ENCODE data around the gene CORO1A. TPM values are rescaled to one million over a fixed set of nuclear protein-coding genes. Genes with fewer than 3 reads are reported as not detected.
"Not testable (repeated sequence)": the region's sequence is repeated elsewhere in the genome, so short reads cannot be mapped to it uniquely, and the experiment has no call there.

Gene CORO1A
- polyA plus RNA-seq, 1 donor from 2014 or later: 1,353 TPM

DNA sequence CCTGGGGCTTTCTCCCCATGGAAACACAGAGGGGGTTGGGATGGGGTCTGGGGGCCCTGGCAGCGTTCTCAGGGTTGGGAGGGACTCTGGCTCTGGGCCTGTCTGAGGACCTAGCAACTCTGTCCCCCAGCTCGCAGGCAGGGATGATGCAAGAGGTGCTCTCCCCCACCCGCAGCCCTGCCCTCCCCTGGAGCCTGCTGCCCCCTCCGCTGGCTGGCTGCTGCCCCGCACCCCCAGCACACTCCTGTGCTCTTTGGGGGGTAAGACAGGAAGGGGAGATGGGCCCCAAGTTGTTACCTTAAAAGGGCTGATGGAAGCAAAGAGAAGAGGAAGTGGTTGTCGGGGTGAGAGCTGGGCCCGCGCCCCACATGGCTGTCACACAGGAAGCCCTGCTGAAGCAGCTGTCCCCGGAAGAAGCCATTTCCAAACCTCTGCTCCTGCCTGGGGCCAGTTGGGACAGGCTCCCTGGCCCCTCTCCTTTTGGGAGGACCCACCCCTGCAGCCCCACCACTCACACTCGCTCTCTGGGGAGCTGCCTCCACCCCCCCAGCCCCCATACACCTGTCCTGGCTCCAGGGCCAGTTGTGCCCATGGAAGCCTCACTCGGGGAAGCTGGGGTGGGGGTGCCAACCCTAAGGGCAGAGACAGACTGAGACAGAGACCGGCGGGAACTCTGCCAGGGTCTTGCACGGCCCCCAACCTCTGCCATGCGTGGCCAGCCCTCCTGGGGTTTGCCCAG lies 2.5 kb downstream of the CORO1A start:
- H3K4me3 Mint-ChIP-seq: peak overlapping the region; percentile 97 to 99 (median 99)
- H3K4me1 Mint-ChIP-seq: peaks cover 19 to 22% (median 19%) of the 10 kb centered on the region in 3 donors
- no peaks in the 10 kb centered on the region for H3K9me3 Mint-ChIP-seq
- H3K27me3 Mint-ChIP-seq: no peaks in the 10 kb centered on the region
- H3K27ac Mint-ChIP-seq: peak overlapping the region; percentile 97 to 99 (median 98)
- H3K36me3 Mint-ChIP-seq: peaks cover 15% of the 10 kb centered on the region

- H3K4me1 Mint-ChIP-seq: peaks cover 17 to 22% (median 19%) of the 10 kb centered on the region in 3 donors
- H3K9me3 Mint-ChIP-seq: no peaks in the 10 kb centered on the region
- peak overlapping the region; percentile 97 to 99 (median 98) for H3K27ac Mint-ChIP-seq
- H3K4me3 Mint-ChIP-seq: peak overlapping the region; percentile 97 to 99 (median 99)
- peaks cover 15% of the 10 kb centered on the region for H3K36me3 Mint-ChIP-seq
- no peaks in the 10 kb centered on the region for H3K27me3 Mint-ChIP-seq
Measured at GRCh38 chr16:30186444-30186781, 3.0 kb downstream of the CORO1A start.

DNA sequence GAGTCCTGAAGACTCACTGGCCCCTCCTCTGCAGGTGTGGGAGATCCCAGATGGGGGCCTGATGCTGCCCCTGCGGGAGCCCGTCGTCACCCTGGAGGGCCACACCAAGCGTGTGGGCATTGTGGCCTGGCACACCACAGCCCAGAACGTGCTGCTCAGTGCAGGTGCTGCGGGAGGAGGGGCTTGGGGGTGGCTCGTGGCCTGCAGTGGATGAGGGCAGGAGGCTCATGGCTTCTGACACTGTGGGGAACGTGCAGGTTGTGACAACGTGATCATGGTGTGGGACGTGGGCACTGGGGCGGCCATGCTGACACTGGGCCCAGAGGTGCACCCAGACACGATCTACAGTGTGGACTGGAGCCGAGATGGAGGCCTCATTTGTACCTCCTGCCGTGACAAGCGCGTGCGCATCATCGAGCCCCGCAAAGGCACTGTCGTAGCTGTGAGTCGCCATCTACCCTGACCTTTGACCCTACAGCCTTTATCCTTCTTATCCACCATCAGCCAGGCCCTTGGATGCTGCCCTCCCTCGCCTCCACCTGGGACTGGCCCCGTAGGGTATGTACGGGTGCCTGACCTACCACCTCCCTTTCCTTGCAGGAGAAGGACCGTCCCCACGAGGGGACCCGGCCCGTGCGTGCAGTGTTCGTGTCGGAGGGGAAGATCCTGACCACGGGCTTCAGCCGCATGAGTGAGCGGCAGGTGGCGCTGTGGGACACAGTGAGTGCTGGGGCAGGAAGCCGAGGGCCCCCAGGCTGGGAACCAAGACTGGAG lies 3.6 kb downstream of the CORO1A start:
- peaks cover 15% of the 10 kb centered on the region for H3K36me3 Mint-ChIP-seq
- peak overlapping the region; percentile 97 to 99 (median 98) for H3K27ac Mint-ChIP-seq
- peaks cover 16 to 21% (median 18%) of the 10 kb centered on the region in 3 donors for H3K4me1 Mint-ChIP-seq
- peak overlapping the region; percentile 97 to 99 (median 99) for H3K4me3 Mint-ChIP-seq
- no peaks in the 10 kb centered on the region for H3K27me3 Mint-ChIP-seq
- H3K9me3 Mint-ChIP-seq: no peaks in the 10 kb centered on the region

- peak overlapping the region; percentile 97 to 99 (median 98) for H3K27ac Mint-ChIP-seq
- H3K36me3 Mint-ChIP-seq: peaks cover 15% of the 10 kb centered on the region
- peak overlapping the region; percentile 97 to 99 (median 99) for H3K4me3 Mint-ChIP-seq
- H3K4me1 Mint-ChIP-seq: peaks cover 11 to 15% (median 13%) of the 10 kb centered on the region in 3 donors
- no peaks in the 10 kb centered on the region for H3K27me3 Mint-ChIP-seq
- no peaks in the 10 kb centered on the region for H3K9me3 Mint-ChIP-seq
Measured at GRCh38 chr16:30187556-30187865, 4.1 kb downstream of the CORO1A start.

GRCh38 chr16:30187971-30188561 lies 4.7 kb downstream of the CORO1A start:
- no peaks in the 10 kb centered on the region for H3K9me3 Mint-ChIP-seq
- H3K36me3 Mint-ChIP-seq: peaks cover 15% of the 10 kb centered on the region
- H3K4me3 Mint-ChIP-seq: peak overlapping the region in 2 of 4 donors; percentile 35 to 82
- H3K27ac Mint-ChIP-seq: peak overlapping the region in 2 of 3 donors; percentile 63 to 99
- no peaks in the 10 kb centered on the region for H3K27me3 Mint-ChIP-seq
- H3K4me1 Mint-ChIP-seq: peaks cover 10 to 15% (median 12%) of the 10 kb centered on the region in 3 donors

- H3K27ac Mint-ChIP-seq, H3K27me3 Mint-ChIP-seq, H3K36me3 Mint-ChIP-seq, H3K9me3 Mint-ChIP-seq, H3K4me3 Mint-ChIP-seq: not testable (repeated sequence)
- peaks cover 6 to 12% (median 9%) of the 10 kb centered on the region in 3 donors for H3K4me1 Mint-ChIP-seq
Measured at GRCh38 chr16:30191158-30191557, 7.8 kb downstream of the CORO1A start.

GRCh38 chr16:30193098-30193497 lies 9.7 kb downstream of the CORO1A start:
- H3K4me1 Mint-ChIP-seq, H3K27me3 Mint-ChIP-seq, H3K4me3 Mint-ChIP-seq, H3K27ac Mint-ChIP-seq, H3K9me3 Mint-ChIP-seq, H3K36me3 Mint-ChIP-seq: not testable (repeated sequence)

- not testable (repeated sequence) for H3K4me1 Mint-ChIP-seq, H3K36me3 Mint-ChIP-seq, H3K4me3 Mint-ChIP-seq, H3K9me3 Mint-ChIP-seq, H3K27me3 Mint-ChIP-seq, H3K27ac Mint-ChIP-seq
Measured at GRCh38 chr16:30193615-30194014, 10.2 kb downstream of the CORO1A start, which contains the start of the genes BOLA2B and SLX1A. Gene BOLA2B, minus strand, starts transcription at chr16:30193666. Its CDS starts 71 bp downstream, at chr16:30193595. Gene SLX1A, plus strand, starts transcription at chr16:30193875. Its CDS starts 210 bp downstream, at chr16:30194085.

DNA sequence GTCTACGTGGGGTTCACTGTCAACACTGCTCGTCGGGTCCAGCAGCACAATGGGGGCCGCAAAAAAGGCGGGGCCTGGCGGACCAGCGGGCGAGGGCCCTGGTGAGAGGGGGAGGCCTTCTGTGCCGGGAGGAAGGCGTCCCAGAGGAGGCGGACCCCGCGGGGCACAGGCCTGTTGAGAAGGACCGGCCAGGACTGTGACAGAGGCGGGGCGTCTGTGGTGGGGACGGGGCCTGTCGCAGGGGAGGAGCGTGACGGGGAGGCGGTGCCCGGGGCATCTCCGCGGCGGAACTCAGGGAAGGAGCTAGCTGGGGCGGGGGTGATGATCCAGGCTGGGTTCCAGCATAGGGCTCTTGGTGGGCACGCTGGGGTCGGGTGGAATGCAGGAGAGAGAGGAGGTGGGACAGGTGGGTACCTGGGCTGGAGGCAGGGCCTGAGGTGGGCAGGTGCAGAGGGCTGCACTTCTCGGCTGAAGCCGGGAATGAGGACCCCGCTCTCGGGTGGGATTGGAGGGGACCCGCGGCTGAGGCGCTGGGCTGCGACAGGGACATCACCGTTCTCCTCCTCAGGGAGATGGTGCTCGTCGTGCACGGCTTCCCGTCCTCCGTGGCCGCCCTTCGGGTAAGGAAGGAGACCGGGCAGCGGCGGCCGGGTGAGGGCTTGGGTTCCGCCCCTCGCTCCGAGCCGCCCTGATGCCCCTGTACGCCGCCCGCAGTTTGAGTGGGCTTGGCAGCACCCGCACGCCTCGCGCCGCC lies 10.9 kb downstream of the CORO1A start:
- H3K9me3 Mint-ChIP-seq, H3K36me3 Mint-ChIP-seq: not testable (repeated sequence)

GRCh38 chr16:30197001-30197400 lies 13.6 kb downstream of the CORO1A start:
- H3K27ac Mint-ChIP-seq, H3K4me1 Mint-ChIP-seq, H3K4me3 Mint-ChIP-seq, H3K9me3 Mint-ChIP-seq, H3K36me3 Mint-ChIP-seq, H3K27me3 Mint-ChIP-seq: not testable (repeated sequence)

More for the DNA sequence above, 10.9 kb downstream of the CORO1A start:
- not testable (repeated sequence) for H3K4me1 Mint-ChIP-seq, H3K4me3 Mint-ChIP-seq, H3K27me3 Mint-ChIP-seq, H3K27ac Mint-ChIP-seq

DNA sequence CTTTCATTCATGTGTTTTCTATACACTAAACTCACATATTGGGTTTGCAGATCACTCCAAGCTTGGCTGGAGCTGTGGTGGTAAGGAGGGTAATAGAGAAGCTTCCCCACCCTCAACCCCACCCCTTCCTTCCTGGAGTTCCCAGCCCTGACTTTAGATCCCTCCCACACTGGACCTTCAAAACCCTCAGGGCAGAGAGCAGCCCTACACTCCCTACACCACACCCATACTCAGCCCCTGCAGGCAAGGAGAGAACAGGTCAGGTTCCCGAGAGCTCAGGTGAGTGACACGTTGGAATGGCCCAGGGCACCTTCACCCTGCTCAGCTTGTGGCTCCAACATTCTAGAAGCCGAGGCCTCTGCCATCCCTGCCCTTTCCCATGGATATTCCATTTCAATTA lies 15.6 kb downstream of the CORO1A start, which contains the start of gene SULT1A3:
SULT1A3 (plus strand) TSS at position 207 of the 400 bp plus-strand sequence. CDS start 1,474 bp downstream, outside the sequence.
- H3K27ac Mint-ChIP-seq, H3K36me3 Mint-ChIP-seq, H3K4me1 Mint-ChIP-seq, H3K27me3 Mint-ChIP-seq, H3K9me3 Mint-ChIP-seq, H3K4me3 Mint-ChIP-seq: not testable (repeated sequence)

DNA sequence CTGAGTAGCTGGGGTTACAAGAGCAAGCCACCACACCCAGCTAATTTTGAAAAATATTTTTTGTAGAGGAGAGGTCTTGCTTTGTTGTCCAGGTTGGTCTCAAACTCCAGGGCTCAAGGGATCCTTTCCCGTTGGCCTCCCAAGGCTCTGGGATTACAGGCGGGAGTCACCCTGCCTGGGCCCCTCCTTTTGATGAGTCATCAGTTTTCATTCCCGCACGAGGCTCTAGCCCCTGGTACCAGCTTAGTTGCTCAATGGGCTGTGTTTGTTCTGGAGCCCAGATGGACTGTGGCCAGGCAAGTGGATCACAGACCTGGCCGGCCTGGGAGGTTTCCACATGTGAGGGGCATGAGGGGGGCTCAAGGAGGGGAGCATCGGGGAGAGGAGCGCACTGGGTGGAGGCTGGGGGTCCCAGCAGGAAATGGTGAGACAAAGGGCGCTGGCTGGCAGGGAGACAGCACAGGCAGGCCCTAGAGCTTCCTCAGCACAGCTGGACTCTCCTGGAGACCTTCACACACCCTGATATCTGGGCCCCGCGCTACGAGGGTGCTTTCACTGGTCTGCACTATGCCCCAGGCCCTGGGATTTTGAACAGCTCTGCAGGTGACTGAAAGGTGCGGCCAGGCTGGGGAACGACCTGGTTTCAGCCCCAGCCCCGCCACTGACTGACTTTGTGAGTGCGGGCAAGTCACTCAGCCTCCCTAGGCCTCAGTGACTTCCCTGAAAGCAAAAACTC lies 16.4 kb downstream of the CORO1A start:
- not testable (repeated sequence) for H3K27ac Mint-ChIP-seq, H3K27me3 Mint-ChIP-seq, H3K4me3 Mint-ChIP-seq

DNA sequence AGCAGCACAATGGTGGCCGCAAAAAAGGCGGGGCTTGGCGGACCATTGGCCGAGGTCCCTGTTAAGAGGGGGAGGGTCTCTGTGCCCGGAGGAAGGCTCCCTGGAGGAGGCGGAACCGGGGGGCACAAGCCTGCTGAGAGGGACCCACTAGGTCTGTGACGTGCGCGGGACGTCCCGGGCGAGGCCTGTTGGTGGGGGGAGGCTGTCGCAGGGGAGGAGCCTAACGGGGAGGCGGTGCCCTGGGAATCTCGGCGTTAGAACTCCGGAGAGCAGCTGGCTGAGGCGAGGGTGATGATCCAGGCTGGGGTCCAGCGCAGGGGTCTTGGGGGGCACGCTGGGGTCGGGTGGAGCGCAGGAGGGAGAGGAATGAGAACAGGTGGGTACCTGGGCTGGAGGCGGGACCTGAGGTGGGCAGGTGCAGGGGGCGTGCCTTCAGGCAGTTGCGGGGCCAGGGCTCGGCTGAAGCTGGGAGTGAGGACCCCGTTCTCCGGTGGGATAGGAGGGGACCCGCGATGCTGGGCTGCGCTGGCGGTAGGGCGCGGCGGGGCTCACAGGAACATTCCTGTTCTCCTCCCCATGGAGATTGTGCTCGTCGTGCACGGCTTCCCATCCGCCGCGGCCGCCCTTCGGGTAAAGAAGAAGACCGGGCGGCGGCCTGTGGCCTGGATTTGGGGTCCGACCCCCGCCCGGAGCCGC lies 22.3 kb downstream of the CORO1A start:
- not testable (repeated sequence) for H3K36me3 Mint-ChIP-seq, H3K9me3 Mint-ChIP-seq, H3K4me3 Mint-ChIP-seq, H3K27me3 Mint-ChIP-seq, H3K27ac Mint-ChIP-seq, H3K4me1 Mint-ChIP-seq

More for the DNA sequence above, 16.4 kb downstream of the CORO1A start:
- not testable (repeated sequence) for H3K36me3 Mint-ChIP-seq, H3K4me1 Mint-ChIP-seq, H3K9me3 Mint-ChIP-seq

DNA sequence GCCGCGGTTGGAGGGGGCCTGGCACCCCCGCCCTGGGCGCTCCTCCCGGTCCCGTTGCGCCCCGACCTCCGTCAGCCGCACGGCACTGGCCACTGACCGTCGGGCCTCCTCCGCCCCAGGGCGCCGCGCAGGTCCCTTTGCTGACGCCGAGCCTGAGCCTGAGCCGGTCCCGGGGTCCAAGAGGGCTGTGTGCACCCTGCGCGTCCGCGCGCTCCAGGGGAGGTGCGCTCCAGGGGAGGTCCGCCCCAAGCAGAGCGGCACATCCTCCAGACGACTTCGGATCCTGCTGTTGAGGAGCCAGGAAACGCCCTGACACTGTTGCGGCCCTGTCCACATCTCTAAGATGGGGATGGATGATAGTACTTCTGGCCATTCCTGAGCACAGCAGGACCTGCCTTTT lies 22.9 kb downstream of the CORO1A start:
- H3K27ac Mint-ChIP-seq, H3K4me3 Mint-ChIP-seq, H3K27me3 Mint-ChIP-seq, H3K36me3 Mint-ChIP-seq, H3K4me1 Mint-ChIP-seq, H3K9me3 Mint-ChIP-seq: not testable (repeated sequence)
